ENCODE data around the gene ZFPM1. TPM values are rescaled to one million over a fixed set of nuclear protein-coding genes. Genes with fewer than 3 reads are reported as not detected.
A peak's percentile ranks its signal among the peaks of the same experiment; 100 is the strongest.

ZFPM1 gene
- polyA plus RNA-seq, 1 of the 3 experiments (the other 2 are of a cell fraction) = 1.2 TPM

DNA sequence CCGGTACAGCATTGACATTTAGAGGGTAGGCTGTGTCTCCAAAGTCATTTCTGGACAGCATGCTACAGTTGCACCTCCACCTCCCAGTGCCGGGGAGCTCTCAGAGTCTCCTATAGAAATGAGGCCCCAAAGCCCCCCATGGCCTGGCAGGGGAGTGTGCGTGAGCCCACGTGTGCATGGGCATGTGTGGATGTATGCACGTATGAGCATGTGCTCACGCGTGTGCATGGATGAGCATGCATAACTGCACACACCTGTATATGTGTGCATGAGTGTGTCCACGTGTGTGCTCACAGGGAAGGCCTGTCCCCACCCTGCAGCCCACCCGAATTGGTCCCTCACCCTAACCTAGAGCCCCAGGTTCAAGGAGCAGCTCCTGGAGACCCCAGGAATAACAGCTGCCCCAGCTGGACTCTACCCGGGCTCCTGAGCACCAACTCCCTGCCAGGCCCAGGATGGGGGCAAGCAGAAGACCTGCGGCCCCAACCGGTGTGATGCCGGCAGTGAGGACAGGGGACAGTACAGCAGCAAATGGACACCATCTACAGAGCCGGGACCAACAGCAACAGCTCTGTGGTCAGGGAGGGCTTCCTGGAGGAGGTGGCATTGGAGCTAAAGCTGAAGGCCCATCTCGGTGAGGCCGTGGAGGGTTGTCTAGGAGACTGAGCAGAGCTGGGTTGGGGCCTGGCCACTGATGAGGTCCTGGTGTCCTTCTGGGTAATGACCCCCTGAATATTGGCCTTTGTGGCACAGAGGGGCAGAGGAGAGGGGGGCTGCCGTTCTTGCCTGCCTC is 35.2 kb upstream of the ZFPM1 start (continued):
- TF ChIP-seq, protein P1, sequence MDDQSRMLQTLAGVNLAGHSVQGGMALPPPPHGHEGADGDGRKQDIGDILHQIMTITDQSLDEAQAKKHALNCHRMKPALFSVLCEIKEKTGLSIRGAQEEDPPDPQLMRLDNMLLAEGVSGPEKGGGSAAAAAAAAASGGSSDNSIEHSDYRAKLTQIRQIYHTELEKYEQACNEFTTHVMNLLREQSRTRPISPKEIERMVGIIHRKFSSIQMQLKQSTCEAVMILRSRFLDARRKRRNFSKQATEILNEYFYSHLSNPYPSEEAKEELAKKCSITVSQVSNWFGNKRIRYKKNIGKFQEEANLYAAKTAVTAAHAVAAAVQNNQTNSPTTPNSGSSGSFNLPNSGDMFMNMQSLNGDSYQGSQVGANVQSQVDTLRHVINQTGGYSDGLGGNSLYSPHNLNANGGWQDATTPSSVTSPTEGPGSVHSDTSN (IDR thresholded peaks at IDR 0.05) = no peak
- TF ChIP-seq RXRA (IDR thresholded peaks at IDR 0.05; ENCODE audit: borderline replicate concordance, low read depth) = no peak

DNA sequence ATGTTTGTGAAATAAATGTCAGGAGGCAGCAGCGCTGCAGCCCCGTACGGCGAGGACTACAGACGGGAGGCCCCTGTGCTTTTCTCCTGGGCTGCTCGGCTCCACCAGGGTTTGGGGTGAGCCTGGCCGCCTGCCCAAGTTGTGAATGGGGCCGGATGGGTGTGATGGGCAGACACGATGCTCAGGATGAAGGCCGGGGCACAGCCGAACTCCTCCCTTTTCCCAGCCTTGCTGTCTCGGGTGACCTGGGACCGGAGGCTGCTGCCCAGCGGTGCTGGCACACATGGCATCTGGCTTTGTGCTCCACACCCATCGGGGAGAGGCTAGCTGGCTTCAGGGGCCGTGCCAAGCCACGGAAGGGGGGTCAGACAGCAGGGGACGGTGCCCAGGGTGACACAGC is 34.2 kb upstream of the ZFPM1 start:
- no peak overlapping the region for H3K4me3 ChIP-seq (ENCODE audit: low read depth in 2 of 2, low read length in 1 of 2)
- H3K36me3 ChIP-seq (replicated peaks in 1 of 2; ENCODE audit: control insufficient read depth in 1 of 2, insufficient read depth in 2 of 2, low read length in 1 of 2) = no peaks in the 10 kb centered on the region
- no peaks in the 10 kb centered on the region for H3K9me2 ChIP-seq
- DNase-seq = peak; percentile 64
- H3K9ac ChIP-seq = no peak overlapping the region
- H3K4me1 ChIP-seq (ENCODE audit: control insufficient read depth in 1 of 2, insufficient read depth in 2 of 2, low read depth in 1 of 2, low read length in 1 of 2) = peaks cover 0 to 17% of the 10 kb centered on the region in 2 experiments; a peak in 1 of 4 replicates
- H3K9me3 ChIP-seq = no peaks in the 10 kb centered on the region
- no peaks in the 10 kb centered on the region for H3K79me2 ChIP-seq (ENCODE audit: insufficient read depth)
- H2AFZ ChIP-seq (ENCODE audit: low read depth) = no peak overlapping the region
- H3K27ac ChIP-seq (ENCODE audit: low read depth in 2 of 2, low read length in 1 of 2) = no peak overlapping the region; a peak in 1 of 4 replicates
- POLR2A ChIA-PET = no interaction called here
- no peak for TF ChIP-seq CHD2 (IDR thresholded peaks at IDR 0.05; ENCODE audit: low read length, partially characterized antibody)
- peaks cover 8% of the 10 kb centered on the region; the same call in 1 of the 2 replicates for H4K20me1 ChIP-seq (ENCODE audit: insufficient read depth)
- no peaks in the 10 kb centered on the region for H3K27me3 ChIP-seq (ENCODE audit: insufficient read depth)
- CTCF ChIA-PET = interaction anchor here (1.3 to 1.8 kb wide), 3 partner anchors 18 to 144 kb away, joined by 3 to 7 read pairs (median 5); partner anchors contain the start of gene ZNF469
- 85% methylated on average over 12 of the region's 18 CpGs for WGBS (ENCODE audit: low lambda C conversion rate)
- H3K4me2 ChIP-seq = no peak overlapping the region
- H3F3A ChIP-seq (replicated peaks; ENCODE audit: insufficient read depth) = no peaks in the 10 kb centered on the region

DNA sequence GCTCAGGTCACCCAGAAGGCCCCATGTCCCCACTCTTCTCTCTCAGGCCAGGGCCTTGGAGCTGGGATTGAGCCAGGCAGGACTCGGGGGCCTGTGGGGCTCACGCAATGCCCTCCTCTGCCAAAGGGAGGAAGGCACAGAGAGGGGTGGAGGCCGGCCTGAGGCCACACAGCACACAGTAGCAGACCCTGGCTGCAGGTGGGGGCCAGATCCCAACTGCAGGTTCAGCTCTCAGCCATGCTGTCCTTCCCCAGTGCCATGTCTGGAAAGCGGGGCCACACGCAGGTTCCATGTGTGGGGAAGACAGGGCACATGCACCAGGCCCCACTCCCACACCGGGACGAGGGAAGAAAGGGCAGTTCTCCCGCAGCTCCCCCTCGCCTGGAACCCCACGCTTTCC is 33.3 kb upstream of the ZFPM1 start:
- WGBS (ENCODE audit: low lambda C conversion rate) = 100% methylated on average over 4 of the region's 10 CpGs

DNA sequence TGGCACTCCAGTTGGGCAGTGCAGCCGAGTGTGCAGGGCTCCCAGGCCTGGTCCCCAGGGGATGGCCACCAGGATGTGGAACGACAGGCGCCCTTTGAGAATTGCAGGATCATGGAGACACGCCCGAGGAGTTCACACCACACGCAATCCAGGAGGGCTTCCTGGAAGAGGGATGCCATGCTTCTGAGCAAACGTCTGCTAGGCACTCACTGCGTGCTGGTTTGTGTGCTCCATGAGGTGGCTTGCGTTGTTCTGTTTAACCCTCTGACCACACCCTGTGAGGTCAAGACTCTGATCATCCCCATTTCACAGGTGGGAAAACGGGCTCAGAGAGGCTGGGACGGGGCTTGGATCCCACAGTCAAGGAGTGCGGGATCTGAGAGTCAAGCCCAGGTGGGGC is 32.6 kb upstream of the ZFPM1 start:
- H3K4me2 ChIP-seq = no peak overlapping the region
- peaks cover 0 to 21% of the 10 kb centered on the region in 2 experiments; a peak in 1 of 4 replicates for H3K4me1 ChIP-seq (ENCODE audit: control insufficient read depth in 1 of 2, insufficient read depth in 2 of 2, low read depth in 1 of 2, low read length in 1 of 2)
- WGBS (ENCODE audit: low lambda C conversion rate) = 90% methylated on average over 6 of the region's 12 CpGs

More for the DNA sequence above, 33.3 kb upstream of the ZFPM1 start:
- H3K9me2 ChIP-seq = no peaks in the 10 kb centered on the region
- H3K9ac ChIP-seq = no peak overlapping the region
- no peaks in the 10 kb centered on the region for H3K36me3 ChIP-seq (replicated peaks in 1 of 2; ENCODE audit: control insufficient read depth in 1 of 2, insufficient read depth in 2 of 2, low read length in 1 of 2)
- no peak overlapping the region for H3K27ac ChIP-seq (ENCODE audit: low read depth in 2 of 2, low read length in 1 of 2)
- no peaks in the 10 kb centered on the region for H3K9me3 ChIP-seq
- no peak overlapping the region for H2AFZ ChIP-seq (ENCODE audit: low read depth)
- ChIA-PET CTCF (interaction anchor here (1.3 to 1.6 kb wide), 2 partner anchors 14 to 143 kb away, joined by 5 read pairs; no protein-coding TSS in a partner anchor), POLR2A (no interaction called here)
- H4K20me1 ChIP-seq (ENCODE audit: insufficient read depth) = peaks cover 8% of the 10 kb centered on the region; the same call in 1 of the 2 replicates
- H3K4me2 ChIP-seq = no peak overlapping the region
- H3K4me1 ChIP-seq (ENCODE audit: control insufficient read depth in 1 of 2, insufficient read depth in 2 of 2, low read depth in 1 of 2, low read length in 1 of 2) = peaks cover 0 to 24% of the 10 kb centered on the region in 2 experiments; a peak in 1 of 4 replicates
- no peak overlapping the region for H3K4me3 ChIP-seq (ENCODE audit: low read depth in 2 of 2, low read length in 1 of 2)
- TF ChIP-seq RXRA (IDR thresholded peaks at IDR 0.05; ENCODE audit: borderline replicate concordance, low read depth) = no peak
- no peaks in the 10 kb centered on the region for H3K79me2 ChIP-seq (ENCODE audit: insufficient read depth)
- no peaks in the 10 kb centered on the region for H3F3A ChIP-seq (replicated peaks; ENCODE audit: insufficient read depth)
- no peak for DNase-seq
- H3K27me3 ChIP-seq (ENCODE audit: insufficient read depth) = no peaks in the 10 kb centered on the region

More for the DNA sequence above, 32.6 kb upstream of the ZFPM1 start:
- no peak for DNase-seq
- no peak overlapping the region for H3K9ac ChIP-seq
- H3K9me2 ChIP-seq = no peaks in the 10 kb centered on the region
- H3K9me3 ChIP-seq = no peaks in the 10 kb centered on the region
- peaks cover 8% of the 10 kb centered on the region; the same call in 1 of the 2 replicates for H4K20me1 ChIP-seq (ENCODE audit: insufficient read depth)
- no peak overlapping the region for H2AFZ ChIP-seq (ENCODE audit: low read depth)
- ChIA-PET CTCF (interaction anchor here (1.3 kb wide), 1 partner anchor 15 kb away, joined by 5 read pairs; no protein-coding TSS in a partner anchor), POLR2A (no interaction called here)
- no peak overlapping the region for H3K4me3 ChIP-seq (ENCODE audit: low read depth in 2 of 2, low read length in 1 of 2)
- no peak overlapping the region for H3K27ac ChIP-seq (ENCODE audit: low read depth in 2 of 2, low read length in 1 of 2)
- no peaks in the 10 kb centered on the region for H3K79me2 ChIP-seq (ENCODE audit: insufficient read depth)
- H3F3A ChIP-seq (replicated peaks; ENCODE audit: insufficient read depth) = no peaks in the 10 kb centered on the region
- H3K27me3 ChIP-seq (ENCODE audit: insufficient read depth) = no peaks in the 10 kb centered on the region
- no peak for TF ChIP-seq TCF12 (IDR thresholded peaks at IDR 0.05)
- TF ChIP-seq RCOR1 (IDR thresholded peaks at IDR 0.05; ENCODE audit: low read length) = no peak
- TF ChIP-seq SMC3 (IDR thresholded peaks at IDR 0.05; ENCODE audit: low read depth, low read length) = no peak
- TF ChIP-seq FOXJ3 (CRISPR knock-in tag; IDR thresholded peaks at IDR 0.05) = no peak
- TF ChIP-seq FOXM1 (IDR thresholded peaks at IDR 0.05; ENCODE audit: low read depth) = no peak
- no peak for TF ChIP-seq TEAD4 (IDR thresholded peaks at IDR 0.05; ENCODE audit: borderline replicate concordance, insufficient read depth)
- TF ChIP-seq RAD21 (IDR thresholded peaks at IDR 0.05; ENCODE audit: low read length) = no peak
- no peak for TF ChIP-seq POLR2AphosphoS5 (IDR thresholded peaks at IDR 0.05; ENCODE audit: low read depth, low read length)
- no peak for TF ChIP-seq SIN3A (IDR thresholded peaks at IDR 0.05; ENCODE audit: borderline replicate concordance, low read depth, low read length)
- no peak for TF ChIP-seq GATA2 (CRISPR knock-in tag; IDR thresholded peaks at IDR 0.05)
- TF ChIP-seq NFIC (IDR thresholded peaks at IDR 0.05; ENCODE audit: borderline replicate concordance) = no peak
- TF ChIP-seq, protein P2, sequence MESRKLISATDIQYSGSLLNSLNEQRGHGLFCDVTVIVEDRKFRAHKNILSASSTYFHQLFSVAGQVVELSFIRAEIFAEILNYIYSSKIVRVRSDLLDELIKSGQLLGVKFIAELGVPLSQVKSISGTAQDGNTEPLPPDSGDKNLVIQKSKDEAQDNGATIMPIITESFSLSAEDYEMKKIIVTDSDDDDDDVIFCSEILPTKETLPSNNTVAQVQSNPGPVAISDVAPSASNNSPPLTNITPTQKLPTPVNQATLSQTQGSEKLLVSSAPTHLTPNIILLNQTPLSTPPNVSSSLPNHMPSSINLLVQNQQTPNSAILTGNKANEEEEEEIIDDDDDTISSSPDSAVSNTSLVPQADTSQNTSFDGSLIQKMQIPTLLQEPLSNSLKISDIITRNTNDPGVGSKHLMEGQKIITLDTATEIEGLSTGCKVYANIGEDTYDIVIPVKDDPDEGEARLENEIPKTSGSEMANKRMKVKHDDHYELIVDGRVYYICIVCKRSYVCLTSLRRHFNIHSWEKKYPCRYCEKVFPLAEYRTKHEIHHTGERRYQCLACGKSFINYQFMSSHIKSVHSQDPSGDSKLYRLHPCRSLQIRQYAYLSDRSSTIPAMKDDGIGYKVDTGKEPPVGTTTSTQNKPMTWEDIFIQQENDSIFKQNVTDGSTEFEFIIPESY (IDR thresholded peaks at IDR 0.05; ENCODE audit: borderline replicate concordance, low read depth) = no peak
- H3K36me3 ChIP-seq (replicated peaks in 1 of 2; ENCODE audit: control insufficient read depth in 1 of 2, insufficient read depth in 2 of 2, low read length in 1 of 2) = no peaks in the 10 kb centered on the region

Measured in SK-N-SH (cell line).